Cerebellar cortex (tissue), 1 donor: ENCODE measurements around the gene HSD3B2.

Experiments
- DNase-seq: peaks from one replicate; pipeline ENCODE4 v3.0.0-alpha.2; 2015; ENCODE audit warnings: low spot score

Gene HSD3B2

DNA sequence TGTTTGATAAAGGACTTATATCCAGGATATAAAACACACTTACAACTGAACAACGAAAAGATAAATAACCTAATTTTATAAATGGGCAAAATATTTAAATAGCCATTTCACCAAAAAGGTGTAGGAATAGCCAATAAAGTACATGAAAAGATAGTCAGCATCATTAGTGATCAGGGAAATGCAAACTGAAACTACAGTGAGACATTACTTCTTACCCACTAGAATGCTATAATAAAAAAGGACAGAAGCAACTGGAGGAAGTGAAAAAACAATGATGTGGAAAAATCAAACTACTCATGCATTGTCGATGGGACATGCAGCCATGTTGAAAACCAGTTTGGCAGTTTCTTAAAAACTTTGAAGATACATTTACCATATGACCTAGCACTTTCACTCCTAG is 48.6 kb downstream of the HSD3B2 start:
- DNase-seq, result no peak

- DNase-seq, result no peak
These were observed 51.5 kb downstream of the HSD3B2 start for GRCh38 chr1:119466445-119466844.

- DNase-seq, result no peak
These were observed 52.3 kb downstream of the HSD3B2 start for GRCh38 chr1:119467219-119467618.

GRCh38 chr1:119467857-119468668 is 53.1 kb downstream of the HSD3B2 start:
- no peak for DNase-seq

DNA sequence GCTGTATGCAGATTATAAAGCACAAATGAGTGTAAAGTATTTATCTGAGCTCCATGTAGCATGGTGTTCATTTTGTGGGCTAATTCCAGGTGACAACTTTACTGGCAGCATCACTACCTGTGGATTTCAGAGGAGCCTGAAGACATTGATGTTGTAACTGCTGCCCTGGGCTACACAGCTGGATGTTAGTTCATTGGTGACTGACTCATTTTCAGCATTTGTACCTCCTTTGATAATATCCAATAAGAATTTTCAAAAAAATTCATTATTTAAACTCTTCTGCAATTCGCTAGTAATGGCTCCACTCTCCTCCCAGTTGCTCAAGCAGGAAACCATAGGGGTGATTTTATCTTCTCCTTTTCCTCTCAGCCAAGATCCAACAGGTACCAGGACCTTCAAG is 54.8 kb downstream of the HSD3B2 start:
- no peak for DNase-seq

DNA sequence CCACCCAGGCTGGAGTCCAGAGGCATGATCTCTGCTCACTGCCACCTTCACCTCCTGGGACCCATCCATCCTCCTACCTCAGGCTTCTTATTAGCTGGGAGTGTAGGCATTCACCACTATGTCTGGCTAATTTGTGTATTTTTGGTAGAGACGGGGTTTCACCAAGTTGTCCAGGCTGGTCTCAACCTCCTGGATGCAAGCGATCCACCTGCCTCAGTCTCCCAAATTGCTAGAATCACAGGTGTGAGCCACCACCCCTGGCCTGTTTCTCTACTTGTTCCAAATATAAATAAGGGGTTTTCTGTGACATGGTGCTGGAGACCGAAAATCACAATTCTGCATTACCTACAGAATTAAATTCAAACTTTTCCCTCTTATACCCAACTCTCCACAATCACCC is 55.4 kb downstream of the HSD3B2 start:
- no peak for DNase-seq

GRCh38 chr1:119470958-119471357 is 56.0 kb downstream of the HSD3B2 start:
- DNase-seq, result no peak

DNA sequence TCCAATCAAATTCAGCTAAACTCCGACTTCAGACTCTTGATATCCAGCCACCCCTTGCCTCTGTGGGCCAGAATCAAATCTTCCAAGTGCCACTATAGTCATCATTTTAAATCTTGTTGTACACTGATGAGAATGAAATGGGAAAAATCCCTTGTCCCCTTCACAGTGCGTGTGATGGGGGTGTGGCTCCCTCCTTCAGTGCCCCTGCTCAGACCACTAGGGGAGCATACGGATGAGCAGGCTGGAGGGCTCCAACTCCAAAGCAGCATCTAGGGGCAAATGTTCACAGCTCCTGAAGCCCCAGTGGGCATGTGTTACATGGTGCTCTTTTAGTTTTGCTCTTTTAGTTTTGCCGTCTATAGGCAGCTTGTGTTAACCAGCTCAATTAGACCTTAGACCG is 56.6 kb downstream of the HSD3B2 start:
- DNase-seq, result no peak

GRCh38 chr1:119472080-119472818 is 57.3 kb downstream of the HSD3B2 start:
- no peak for DNase-seq
